HEK293T (cell line): ENCODE measurements around the gene PRKCH.

Experiments used
- CTCF ChIA-PET: fragments of 350-600 bp; formaldehyde crosslinking; extraction: SDS; loops from one replicate; lab custom pipeline; 2021; ENCODE audit warnings: antibody characterized with exemption, inconsistent platforms; lab: Yijun Ruan, JAX
- POLR2A ChIA-PET: fragments of 350-600 bp; formaldehyde crosslinking; extraction: SDS; loops from one replicate; lab custom pipeline; 2020; ENCODE audit warnings: antibody characterized with exemption, inconsistent platforms; lab: Yijun Ruan, JAX
- DNase-seq: peaks from one replicate; pipeline ENCODE4 v3.0.0; 2012; ENCODE audit warnings: mixed read lengths; ENCODE audit errors: extremely low spot score
- ARNT ChIP-seq: fragments of 450-650 bp; IDR thresholded peaks from 2 replicates; pipeline ENCODE4 v1.6.1; 2017; ENCODE audit warnings: mild to moderate bottlenecking
- BHLHE40 ChIP-seq: fragments of 450-650 bp; IDR thresholded peaks from 2 replicates; pipeline ENCODE4 v1.6.1; 2016; ENCODE audit warnings: mild to moderate bottlenecking, moderate library complexity, borderline replicate concordance
- CTBP1 ChIP-seq: fragments of 450-650 bp; IDR thresholded peaks from 2 replicates; pipeline ENCODE4 v1.6.1; 2016; ENCODE audit warnings: borderline replicate concordance
- ELF4 ChIP-seq: fragments of 450-650 bp; IDR thresholded peaks from 2 replicates; pipeline ENCODE4 v1.6.1; 2017; ENCODE audit warnings: antibody characterized with exemption
- FOXA1 ChIP-seq: fragments of 450-650 bp; IDR thresholded peaks from 2 replicates; pipeline ENCODE4 v1.6.1; 2016; ENCODE audit warnings: mild to moderate bottlenecking
- FOXK2 ChIP-seq: fragments of 450-650 bp; IDR thresholded peaks from 2 replicates; pipeline ENCODE4 v1.6.1; 2016; ENCODE audit warnings: mild to moderate bottlenecking
- FOXM1 ChIP-seq: fragments of 450-650 bp; IDR thresholded peaks from 2 replicates; pipeline ENCODE4 v1.6.1; 2017; ENCODE audit warnings: mild to moderate bottlenecking, borderline replicate concordance
- HDGF ChIP-seq: fragments of 450-650 bp; IDR thresholded peaks from 2 replicates; pipeline ENCODE4 v1.6.1; 2017; ENCODE audit warnings: antibody characterized with exemption, borderline replicate concordance
- L3MBTL2 ChIP-seq: fragments of 450-650 bp; conservative IDR thresholded peaks from 2 replicates; pipeline ENCODE4 v1.6.1; 2016; ENCODE audit warnings: mild to moderate bottlenecking
- LEF1 ChIP-seq: fragments of 450-650 bp; IDR thresholded peaks from 2 replicates; pipeline ENCODE4 v1.6.1; 2017; ENCODE audit warnings: mild to moderate bottlenecking, borderline replicate concordance
- NFRKB ChIP-seq: fragments of 450-650 bp; IDR thresholded peaks from 2 replicates; pipeline ENCODE4 v1.6.1; 2016; ENCODE audit warnings: mild to moderate bottlenecking, moderate library complexity
- PKNOX1 ChIP-seq: fragments of 450-650 bp; IDR thresholded peaks from 2 replicates; pipeline ENCODE4 v1.6.1; 2016
- SP1 ChIP-seq: fragments of 450-650 bp; IDR thresholded peaks from 2 replicates; pipeline ENCODE4 v1.6.1; 2017
- SUZ12 ChIP-seq: fragments of 450-650 bp; IDR thresholded peaks from 2 replicates; pipeline ENCODE4 v1.6.1; 2016; ENCODE audit warnings: mild to moderate bottlenecking
- TARDBP ChIP-seq: fragments of 450-650 bp; IDR thresholded peaks from 2 replicates; pipeline ENCODE4 v1.6.1; 2016
- ZNF384 ChIP-seq: fragments of 450-650 bp; IDR thresholded peaks from 2 replicates; pipeline ENCODE4 v1.6.1; 2016

The PRKCH gene

GRCh38 chr14:61338457-61338856 lies 17.1 kb downstream of the PRKCH start:
- CTCF ChIA-PET = interaction anchor here (0.7 kb wide), 2 partner anchors 23 to 1766 kb away, joined by 3 read pairs; no protein-coding TSS in a partner anchor
- no peak for TF ChIP-seq HDGF
- TF ChIP-seq FOXA1 = no peak
- no peak for TF ChIP-seq SUZ12
- no peak for TF ChIP-seq ZNF384
- no peak for TF ChIP-seq LEF1
- no peak for TF ChIP-seq SP1
- TF ChIP-seq L3MBTL2 = no peak
- TF ChIP-seq TARDBP = no peak
- no peak for TF ChIP-seq CTBP1
- no peak for TF ChIP-seq PKNOX1
- no peak for TF ChIP-seq NFRKB
- TF ChIP-seq ARNT = no peak
- no peak for TF ChIP-seq BHLHE40
- DNase-seq = no peak
- POLR2A ChIA-PET = no interaction called here

GRCh38 chr14:61341275-61342206 lies 20.2 kb downstream of the PRKCH start:
- TF ChIP-seq PKNOX1 (no peak), ARNT (no peak), SP1 (no peak)
- DNase-seq = no peak
- ChIA-PET POLR2A (no interaction called here), CTCF (no interaction called here)

GRCh38 chr14:61342486-61342885 lies 21.1 kb downstream of the PRKCH start:
- ChIA-PET CTCF (no interaction called here), POLR2A (no interaction called here)
- no peak for TF ChIP-seq NFRKB
- no peak for TF ChIP-seq FOXK2
- no peak for TF ChIP-seq SUZ12
- TF ChIP-seq FOXA1 = no peak
- TF ChIP-seq HDGF = no peak
- no peak for TF ChIP-seq BHLHE40
- TF ChIP-seq ZNF384 = no peak
- TF ChIP-seq ELF4 = no peak
- TF ChIP-seq ARNT = no peak
- TF ChIP-seq TARDBP = no peak
- no peak for TF ChIP-seq CTBP1
- no peak for TF ChIP-seq PKNOX1
- TF ChIP-seq L3MBTL2 = no peak
- TF ChIP-seq LEF1 = no peak
- no peak for DNase-seq

GRCh38 chr14:61342932-61343331 lies 21.6 kb downstream of the PRKCH start:
- POLR2A ChIA-PET = no interaction called here
- no peak for TF ChIP-seq L3MBTL2
- no peak for TF ChIP-seq BHLHE40
- TF ChIP-seq FOXA1 = no peak
- CTCF ChIA-PET = no interaction called here
- DNase-seq = no peak

- no peak for TF ChIP-seq ELF4
- no peak for TF ChIP-seq FOXK2
- TF ChIP-seq ARNT = no peak
- no peak for TF ChIP-seq SP1
- no peak for TF ChIP-seq L3MBTL2
- TF ChIP-seq FOXA1 = no peak
- no peak for TF ChIP-seq SUZ12
- TF ChIP-seq CTBP1 = no peak
- no peak for TF ChIP-seq FOXM1
- TF ChIP-seq BHLHE40 = no peak
- TF ChIP-seq ZNF384 = no peak
- TF ChIP-seq HDGF = no peak
- no peak for TF ChIP-seq TARDBP
- TF ChIP-seq LEF1 = no peak
- TF ChIP-seq NFRKB = no peak
- ChIA-PET CTCF (no interaction called here), POLR2A (no interaction called here)
- no peak for DNase-seq
These were observed 22.1 kb downstream of the PRKCH start for GRCh38 chr14:61343471-61343870.

GRCh38 chr14:61343991-61344405 lies 22.6 kb downstream of the PRKCH start:
- CTCF ChIA-PET = no interaction called here
- POLR2A ChIA-PET = no interaction called here

More at GRCh38 chr14:61343991-61344405, 22.6 kb downstream of the PRKCH start:
- no peak for DNase-seq
- TF ChIP-seq LEF1 (no peak), FOXM1 (no peak), ELF4 (no peak), BHLHE40 (no peak), SUZ12 (no peak), TARDBP (no peak)
